IPS-15b (cell line): Measurements from ENCODE around the gene RPL41.
A peak's percentile ranks its signal among the peaks of the same experiment; 100 is the strongest.
"Not testable (repeated sequence)": the region's sequence is repeated elsewhere in the genome, so short reads cannot be mapped to it uniquely, and the experiment has no call there.

ENCODE experiments used
- H3K27me3 ChIP-seq: one replicate; pipeline ENCODE4 v1.6.1; 2013; ENCODE audit warnings: low read length; ENCODE audit not compliant: control insufficient read depth, insufficient read depth
- H3K36me3 ChIP-seq: one replicate; pipeline ENCODE4 v1.6.1; 2013; ENCODE audit warnings: low read length; ENCODE audit not compliant: control insufficient read depth, insufficient read depth
- H3K4me1 ChIP-seq: one replicate; pipeline ENCODE4 v1.6.1; 2013; ENCODE audit warnings: mild to moderate bottlenecking, low read length; ENCODE audit not compliant: control insufficient read depth, insufficient read depth
- H3K4me3 ChIP-seq: one replicate; pipeline ENCODE4 v1.5.1; 2013; ENCODE audit warnings: low read depth, low read length
- H3K9ac ChIP-seq: one replicate; pipeline ENCODE4 v1.6.1; 2013; ENCODE audit warnings: low read depth, mild to moderate bottlenecking, low read length
- H3K9me3 ChIP-seq: one replicate; pipeline ENCODE4 v1.6.1; 2013; ENCODE audit warnings: mild to moderate bottlenecking, low read length; ENCODE audit not compliant: control insufficient read depth, insufficient read depth

The RPL41 gene

DNA sequence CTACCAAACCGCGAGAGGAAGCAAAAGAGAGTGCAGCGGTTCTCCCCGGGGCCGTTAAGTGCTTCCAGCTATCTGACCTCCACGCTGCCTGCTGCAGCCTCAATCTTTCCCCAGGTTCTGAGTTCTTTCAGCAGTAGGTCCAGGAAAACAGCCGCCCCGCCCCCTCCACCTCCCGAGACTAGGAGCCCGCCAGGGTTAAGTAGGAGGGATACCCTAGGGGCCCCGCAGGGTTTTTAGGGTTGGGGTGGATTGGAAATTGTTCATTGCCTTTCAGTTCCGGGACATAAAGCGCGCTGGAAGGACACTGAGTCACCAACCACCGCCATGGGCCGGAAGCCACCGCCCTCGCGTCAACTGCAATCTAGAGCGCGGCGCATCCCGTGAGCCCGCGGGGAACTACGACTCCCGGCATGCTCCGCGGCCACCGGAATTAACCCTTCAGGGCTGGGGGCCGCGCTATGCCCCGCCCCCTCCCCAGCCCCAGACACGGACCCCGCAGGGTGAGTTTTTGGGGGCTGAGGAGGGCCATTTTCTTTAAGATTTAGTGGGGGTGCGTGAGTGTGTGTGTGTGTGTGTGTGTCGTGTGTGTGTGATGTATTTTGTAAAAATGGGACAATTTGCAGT lies 35.8 kb downstream of the RPL41 start, which contains the start of gene MYL6B:
TSS of gene MYL6B (plus strand) at position 456 of the 624 bp plus-strand sequence. CDS start 1,332 bp downstream, outside the sequence.
- H3K9me3 ChIP-seq = no peaks in the 10 kb centered on the region
- H3K36me3 ChIP-seq = peaks cover 14% of the 10 kb centered on the region
- no peaks in the 10 kb centered on the region for H3K27me3 ChIP-seq
- peaks cover 3% of the 10 kb centered on the region for H3K4me1 ChIP-seq
- H3K4me3 ChIP-seq = peak within 1 kb of the TSS; percentile 82
- H3K9ac ChIP-seq = peak within 1 kb of the TSS; percentile 89

- peak overlapping the region; percentile 82 for H3K4me3 ChIP-seq
- H3K36me3 ChIP-seq = peaks cover 14% of the 10 kb centered on the region
- peaks cover 4% of the 10 kb centered on the region for H3K4me1 ChIP-seq
- H3K9me3 ChIP-seq = no peaks in the 10 kb centered on the region
- H3K27me3 ChIP-seq = no peaks in the 10 kb centered on the region
- peak overlapping the region; percentile 81 for H3K9ac ChIP-seq
These were observed 36.6 kb downstream of the RPL41 start for GRCh38 chr12:56152756-56153677.

DNA sequence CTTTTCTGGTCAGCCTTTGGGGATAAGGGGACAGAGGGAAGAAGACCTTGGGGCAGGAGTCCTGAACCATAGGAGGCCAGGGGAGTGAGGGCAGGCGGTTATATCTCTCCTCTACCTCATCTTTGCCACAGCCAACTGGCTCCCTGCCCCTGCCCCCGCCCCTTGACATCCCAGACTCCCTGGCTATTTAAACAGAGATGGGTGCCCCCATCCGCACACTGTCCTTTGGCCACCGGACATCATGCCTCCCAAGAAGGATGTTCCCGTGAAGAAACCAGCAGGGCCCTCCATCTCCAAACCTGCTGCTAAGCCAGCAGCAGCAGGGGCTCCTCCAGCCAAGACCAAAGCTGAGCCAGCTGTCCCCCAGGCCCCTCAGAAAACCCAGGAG lies 37.2 kb downstream of the RPL41 start:
- Histone ChIP-seq H3K27me3 (no peaks in the 10 kb centered on the region), H3K4me1 (peaks cover 4% of the 10 kb centered on the region), H3K4me3 (peak overlapping the region; percentile 82)

GRCh38 chr12:56154246-56154771 lies 37.9 kb downstream of the RPL41 start:
- peaks cover 14% of the 10 kb centered on the region for H3K36me3 ChIP-seq
- H3K9me3 ChIP-seq = no peaks in the 10 kb centered on the region
- no peak overlapping the region for H3K4me3 ChIP-seq
- peaks cover 4% of the 10 kb centered on the region for H3K4me1 ChIP-seq
- no peak overlapping the region for H3K9ac ChIP-seq
- no peaks in the 10 kb centered on the region for H3K27me3 ChIP-seq

More for the DNA sequence above, 37.2 kb downstream of the RPL41 start:
- Histone ChIP-seq H3K9ac (no peak overlapping the region), H3K9me3 (no peaks in the 10 kb centered on the region), H3K36me3 (peaks cover 14% of the 10 kb centered on the region)

DNA sequence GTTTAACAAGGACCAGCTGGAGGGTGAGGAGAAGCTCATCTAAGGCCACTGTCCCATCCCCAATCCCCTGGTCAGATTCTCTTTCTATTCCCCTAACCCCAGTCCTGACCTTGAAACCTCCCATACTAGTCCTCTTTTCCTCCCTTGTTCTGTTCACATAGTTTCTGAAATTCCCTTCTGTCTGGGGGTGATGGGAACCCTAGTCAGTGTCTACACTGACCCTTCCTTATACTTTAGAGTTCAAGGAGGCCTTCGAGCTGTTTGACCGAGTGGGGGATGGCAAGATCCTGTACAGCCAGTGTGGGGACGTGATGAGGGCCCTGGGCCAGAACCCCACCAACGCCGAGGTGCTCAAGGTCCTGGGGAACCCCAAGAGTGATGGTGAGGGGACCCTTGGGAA lies 38.4 kb downstream of the RPL41 start:
- H3K9me3 ChIP-seq = no peaks in the 10 kb centered on the region
- no peak overlapping the region for H3K9ac ChIP-seq
- H3K4me3 ChIP-seq = no peak overlapping the region
- H3K4me1 ChIP-seq = peaks cover 4% of the 10 kb centered on the region
- H3K27me3 ChIP-seq = no peaks in the 10 kb centered on the region
- H3K36me3 ChIP-seq = peaks cover 19% of the 10 kb centered on the region

GRCh38 chr12:56155256-56155845 lies 38.9 kb downstream of the RPL41 start:
- Histone ChIP-seq H3K4me1 (peaks cover 8% of the 10 kb centered on the region), H3K9ac (no peak overlapping the region), H3K4me3 (no peak overlapping the region), H3K9me3 (no peaks in the 10 kb centered on the region), H3K36me3 (peaks cover 24% of the 10 kb centered on the region), H3K27me3 (no peaks in the 10 kb centered on the region)

DNA sequence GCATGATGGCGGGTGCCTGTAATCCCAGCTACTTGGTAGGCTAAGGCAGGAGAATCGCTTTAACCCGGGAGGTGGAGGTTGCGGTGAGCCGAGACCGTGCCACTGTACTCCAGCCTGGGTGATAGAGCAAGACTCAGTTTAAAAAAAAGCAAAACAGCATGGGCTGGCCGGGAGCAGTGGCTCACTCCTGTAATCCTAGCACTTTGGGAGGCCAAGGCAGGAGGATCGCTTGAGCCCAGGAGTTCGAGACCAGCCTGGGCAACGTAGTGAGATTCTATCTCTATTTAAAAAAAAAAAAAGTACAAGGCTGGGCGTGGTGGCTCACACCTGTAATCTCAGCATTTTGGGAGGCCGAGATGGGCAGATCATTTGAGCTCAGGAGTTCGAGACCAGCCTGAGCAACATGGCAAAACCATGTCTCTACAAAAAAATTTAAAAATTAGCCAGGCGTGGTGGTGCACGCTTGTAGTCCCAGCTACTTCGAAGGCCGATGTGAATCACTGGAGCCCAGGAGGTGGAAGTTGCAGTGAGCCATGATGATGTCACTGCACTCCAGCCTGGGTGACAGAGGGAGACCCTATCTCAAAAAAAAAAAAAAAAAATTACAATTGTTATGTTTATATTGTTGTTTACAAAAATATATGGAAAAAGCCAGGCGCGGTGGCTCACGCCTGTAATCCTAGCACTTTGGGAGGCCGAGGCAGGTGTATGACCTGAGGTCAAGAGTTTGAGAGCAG lies 40.2 kb downstream of the RPL41 start:
- peak overlapping the region; percentile 69 for H3K4me3 ChIP-seq
- not testable (repeated sequence) for H3K27me3 ChIP-seq, H3K9me3 ChIP-seq
- H3K9ac ChIP-seq = peak overlapping the region; percentile 89
- H3K36me3 ChIP-seq = peaks cover 36% of the 10 kb centered on the region
- H3K4me1 ChIP-seq = peaks cover 19% of the 10 kb centered on the region

- Histone ChIP-seq H3K4me1 (peaks cover 19% of the 10 kb centered on the region), H3K36me3 (peaks cover 43% of the 10 kb centered on the region), H3K4me3 (peak overlapping the region; percentile 69), H3K27me3 (no peaks in the 10 kb centered on the region), H3K9me3 (no peaks in the 10 kb centered on the region), H3K9ac (peak overlapping the region; percentile 89)
These were observed 41.0 kb downstream of the RPL41 start for GRCh38 chr12:56157201-56158028.

- Histone ChIP-seq H3K9ac (peak within 1 kb of the TSS; percentile 96), H3K27me3 (no peaks in the 10 kb centered on the region), H3K9me3 (no peaks in the 10 kb centered on the region), H3K4me3 (peak within 1 kb of the TSS; percentile 98), H3K4me1 (peaks cover 21% of the 10 kb centered on the region), H3K36me3 (peaks cover 48% of the 10 kb centered on the region)
These were observed 41.8 kb downstream of the RPL41 start, which contains the start of gene MYL6 for GRCh38 chr12:56158029-56158925. MYL6 (plus strand) TSS chr12:56158359; CDS start chr12:56158402, 43 bp downstream.
